NCI-H2196 (cell line): ENCODE data around the gene PURB.
"Not testable (repeated sequence)": the region's sequence is repeated elsewhere in the genome, so short reads cannot be mapped to it uniquely, and the experiment has no call there.

ENCODE experiments used
- DNase-seq: peaks from one replicate; lab custom pipeline; 2025; ENCODE audit not compliant: unreplicated experiment; lab: John Stamatoyannopoulos, UW

PURB gene

GRCh38 chr7:44893710-44894234, 8.4 kb upstream of the PURB start:
- DNase-seq: no peak

- no peak for DNase-seq
These were observed 6.5 kb upstream of the PURB start for GRCh38 chr7:44891791-44892190.

GRCh38 chr7:44891372-44891771, 6.0 kb upstream of the PURB start:
- DNase-seq: no peak

- no peak for DNase-seq
These were observed 3.9 kb upstream of the PURB start for GRCh38 chr7:44889086-44889781.

- no peak for DNase-seq
These were observed 2.0 kb upstream of the PURB start for GRCh38 chr7:44887293-44887692.

- DNase-seq: peak; percentile 41
These were observed 523 bp downstream of the PURB start for GRCh38 chr7:44884621-44885393.

GRCh38 chr7:44883961-44884620, 1.2 kb downstream of the PURB start:
- DNase-seq: no peak

GRCh38 chr7:44882899-44883298, 2.4 kb downstream of the PURB start:
- DNase-seq: no peak

GRCh38 chr7:44881610-44882009, 3.7 kb downstream of the PURB start:
- DNase-seq: no peak

- DNase-seq: no peak
These were observed 4.2 kb downstream of the PURB start for GRCh38 chr7:44881066-44881600.

GRCh38 chr7:44880317-44881018, 4.9 kb downstream of the PURB start:
- DNase-seq: no peak

GRCh38 chr7:44876393-44876792, 8.9 kb downstream of the PURB start:
- DNase-seq: no peak

- DNase-seq: no peak
These were observed 10.1 kb downstream of the PURB start for GRCh38 chr7:44875241-44875640.

GRCh38 chr7:44872787-44873186, 12.5 kb downstream of the PURB start:
- DNase-seq: no peak

GRCh38 chr7:44871918-44872317, 13.4 kb downstream of the PURB start:
- not testable (repeated sequence) for DNase-seq

GRCh38 chr7:44870780-44871179, 14.6 kb downstream of the PURB start:
- not testable (repeated sequence) for DNase-seq

- DNase-seq: not testable (repeated sequence)
These were observed 15.0 kb downstream of the PURB start for GRCh38 chr7:44870336-44870735.

GRCh38 chr7:44867073-44867995, 18.0 kb downstream of the PURB start:
- peak; percentile 53 for DNase-seq

- DNase-seq: not testable (repeated sequence)
These were observed 23.4 kb downstream of the PURB start for GRCh38 chr7:44861949-44862348.

GRCh38 chr7:44858161-44858560, 27.2 kb downstream of the PURB start:
- DNase-seq: no peak
